GM19397 (cell line): ENCODE results near the gene TMEM259.
"Not testable (repeated sequence)": the region's sequence is repeated elsewhere in the genome, so short reads cannot be mapped to it uniquely, and the experiment has no call there.

Experiments
- ATAC-seq: cut with Tn5 transposase; IDR thresholded peaks from one replicate; pipeline ENCODE4 v1.9.1; 2021; ENCODE audit warnings: mild to moderate bottlenecking, moderate library complexity; ENCODE audit not compliant: unreplicated experiment

TMEM259 gene

GRCh38 chr19:1040476-1041271, 19.8 kb upstream of the TMEM259 start:
- peak; percentile 45 for ATAC-seq

GRCh38 chr19:1039646-1040475, 18.9 kb upstream of the TMEM259 start, which contains the start of gene ABCA7:
Gene ABCA7 (plus strand): TSS chr19:1040107. CDS start chr19:1041362, 1,255 bp downstream.
- ATAC-seq, result peak; percentile 71

- ATAC-seq, result no peak
Observed at GRCh38 chr19:1038978-1039645, 18.2 kb upstream of the TMEM259 start.

GRCh38 chr19:1037621-1038064, 16.7 kb upstream of the TMEM259 start:
- no peak for ATAC-seq

GRCh38 chr19:1035998-1036621, 15.2 kb upstream of the TMEM259 start:
- ATAC-seq, result no peak

- ATAC-seq, result no peak
Observed at GRCh38 chr19:1032264-1032867, 11.4 kb upstream of the TMEM259 start.

GRCh38 chr19:1028062-1028926, 7.4 kb upstream of the TMEM259 start:
- no peak for ATAC-seq

GRCh38 chr19:1027650-1028061, 6.7 kb upstream of the TMEM259 start:
- no peak for ATAC-seq

GRCh38 chr19:1026783-1027649, 6.1 kb upstream of the TMEM259 start:
- no peak for ATAC-seq

GRCh38 chr19:1025960-1026782, 5.2 kb upstream of the TMEM259 start, which contains the start of gene CNN2:
Gene CNN2 (plus strand): TSS chr19:1026608. CDS start chr19:1026662, 54 bp downstream.
- ATAC-seq, result peak; percentile 55

- ATAC-seq, result not testable (repeated sequence)
Observed at GRCh38 chr19:1025080-1025479, 4.2 kb upstream of the TMEM259 start.

- not testable (repeated sequence) for ATAC-seq
Observed at GRCh38 chr19:1023883-1024188, 2.9 kb upstream of the TMEM259 start.

- no peak for ATAC-seq
Observed at GRCh38 chr19:1019980-1020867, 699 bp downstream of the TMEM259 start.

GRCh38 chr19:1019616-1019961, 1.3 kb downstream of the TMEM259 start:
- ATAC-seq, result no peak

GRCh38 chr19:1018932-1019615, 1.8 kb downstream of the TMEM259 start:
- no peak for ATAC-seq

- no peak for ATAC-seq
Observed at GRCh38 chr19:1018393-1018792, 2.5 kb downstream of the TMEM259 start.
